Measurements from ENCODE around the gene JADE1. TPM values are rescaled to one million over a fixed set of nuclear protein-coding genes. Genes with fewer than 3 reads are reported as not detected.

JADE1 gene
- total and polyA plus RNA-seq, 9 of the 15 experiments (the other 6 are each of a cell fraction or from before 2014, with no cell fraction given): 8.3 to 37.9 (median 24.4) TPM

DNA sequence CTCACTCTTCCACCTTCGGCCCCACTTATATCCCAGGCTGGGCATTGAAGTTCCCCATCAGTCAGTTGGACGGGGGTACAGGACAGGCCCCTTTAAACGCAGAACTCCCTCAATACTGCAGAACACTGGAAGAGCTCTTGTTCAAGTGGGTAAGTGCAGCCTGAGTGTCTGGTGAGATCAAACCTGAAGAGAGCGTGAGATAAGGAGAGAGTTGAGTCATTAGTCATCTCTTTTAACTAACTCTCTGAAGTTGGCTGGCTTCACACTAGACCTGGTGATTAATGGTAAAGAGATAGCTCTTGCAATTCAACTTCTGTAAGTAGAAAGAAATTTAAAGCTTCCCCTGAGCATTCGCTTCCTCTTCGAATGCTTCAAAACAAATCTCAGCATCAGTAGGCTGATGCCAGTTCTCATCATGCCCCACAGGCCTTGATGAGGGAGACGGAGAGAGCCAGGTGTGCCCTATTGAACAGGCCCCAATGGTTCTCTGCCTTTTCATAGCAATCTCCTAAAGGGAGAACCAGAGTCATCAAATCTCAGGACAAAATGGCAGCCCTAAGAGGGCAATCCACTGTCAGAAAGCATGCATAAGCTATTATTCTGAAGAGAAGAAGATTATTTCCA, 41.0 kb upstream of the JADE1 start:
- peak; percentile 87 for ATAC-seq
- 8% methylated on average over 7 of the region's 7 CpGs for WGBS (ENCODE audit: insufficient coverage, low coverage, missing lambda C conversion rate)
- Histone ChIP-seq H3K4me1 (replicated peaks in 1 of 2; ENCODE audit: control insufficient read depth in 2 of 2, insufficient read depth in 2 of 2, low read length in 2 of 2) (peaks cover 0 to 7% of the 10 kb centered on the region in 2 experiments; a peak in 4 of 5 replicates), H3K4me3 (no peak overlapping the region), H2AFZ (ENCODE audit: low read depth, low read length) (no peak overlapping the region), H3K27me3 (ENCODE audit: control insufficient read depth in 2 of 2, insufficient read depth in 2 of 2, low read length in 2 of 2) (no peaks in the 10 kb centered on the region), H3K9ac (ENCODE audit: insufficient read depth in 1 of 2, low read depth in 2 of 2, low read length in 2 of 2) (no peak overlapping the region), H3K79me2 (ENCODE audit: control insufficient read depth, insufficient read depth, low read length) (no peaks in the 10 kb centered on the region), H3K4me2 (ENCODE audit: insufficient read depth, low read length) (peak overlapping the region; percentile 38; the same call in 1 of the 2 replicates), H3K27ac (ENCODE audit: extremely low read depth, low read depth, low read length) (no peak overlapping the region), H3K36me3 (ENCODE audit: control insufficient read depth, insufficient read depth, low read length) (no peaks in the 10 kb centered on the region), H4K20me1 (replicated peaks; ENCODE audit: control insufficient read depth, insufficient read depth, low read length) (no peaks in the 10 kb centered on the region; the same call in 1 of the 2 replicates), H3K9me1 (ENCODE audit: control insufficient read depth, insufficient read depth, low read length) (no peaks in the 10 kb centered on the region), H3K9me3 (replicated peaks; ENCODE audit: control insufficient read depth, insufficient read depth, low read depth, low read length) (no peaks in the 10 kb centered on the region)
- in situ Hi-C loops (cut with MboI): no loop called here
- intact Hi-C loops (cut with micrococcal nuclease): no loop called here
- ChIA-PET POLR2A (interaction anchor here (0.8 kb wide), 1 partner anchor 10 kb away, joined by 3 read pairs; no protein-coding TSS in a partner anchor), CTCF (ENCODE audit: low intra/inter-chr PET ratio) (no interaction called here)
- FAIRE-seq: peak; percentile 92
- peak in 3 of 4 experiments; percentile 20 to 63 (median 37) for DNase-seq (ENCODE audit: extremely low read depth in 1 of 4, low spot score in 3 of 4)
- BruUV-seq (replicated peaks): no TSS peak
- TF ChIP-seq, protein P1, sequence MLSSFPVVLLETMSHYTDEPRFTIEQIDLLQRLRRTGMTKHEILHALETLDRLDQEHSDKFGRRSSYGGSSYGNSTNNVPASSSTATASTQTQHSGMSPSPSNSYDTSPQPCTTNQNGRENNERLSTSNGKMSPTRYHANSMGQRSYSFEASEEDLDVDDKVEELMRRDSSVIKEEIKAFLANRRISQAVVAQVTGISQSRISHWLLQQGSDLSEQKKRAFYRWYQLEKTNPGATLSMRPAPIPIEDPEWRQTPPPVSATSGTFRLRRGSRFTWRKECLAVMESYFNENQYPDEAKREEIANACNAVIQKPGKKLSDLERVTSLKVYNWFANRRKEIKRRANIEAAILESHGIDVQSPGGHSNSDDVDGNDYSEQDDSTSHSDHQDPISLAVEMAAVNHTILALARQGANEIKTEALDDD (IDR thresholded peaks at IDR 0.05): peak; percentile 100
- TF ChIP-seq ZNF24 (IDR thresholded peaks at IDR 0.05) (no peak), ZNF589 (CRISPR knock-in tag; IDR thresholded peaks at IDR 0.05; ENCODE audit: low read depth) (no peak), DPF2 (IDR thresholded peaks at IDR 0.05) (0 out of 2 replicates have a peak, but pooled peaks have one; percentile 30), ZNF212 (CRISPR knock-in tag; IDR thresholded peaks at IDR 0.05) (no peak), ZFP36 (IDR thresholded peaks at IDR 0.05; ENCODE audit: low read depth, low read length, partially characterized antibody) (no peak), MEIS2 (IDR thresholded peaks at IDR 0.05; ENCODE audit: partially characterized antibody) (peak; percentile 82), ZFP30 (CRISPR knock-in tag; IDR thresholded peaks at IDR 0.05; ENCODE audit: borderline replicate concordance) (no peak), NCOA2 (IDR thresholded peaks at IDR 0.05; ENCODE audit: partially characterized antibody in 2 of 2) (no peak), HDAC2 (IDR thresholded peaks at IDR 0.05) (no peak), SMARCA4 (IDR thresholded peaks at IDR 0.05) (peak; percentile 64), FOXK2 (conservative IDR thresholded peaks at IDR 0.05 in 1 of 2, IDR thresholded peaks at IDR 0.05 in 1 of 2; ENCODE audit: low read depth in 2 of 2) (no peak), EHMT2 (IDR thresholded peaks at IDR 0.05) (peak; percentile 41; the same call in 1 of the 2 replicates)
- TF ChIP-seq, protein P2, sequence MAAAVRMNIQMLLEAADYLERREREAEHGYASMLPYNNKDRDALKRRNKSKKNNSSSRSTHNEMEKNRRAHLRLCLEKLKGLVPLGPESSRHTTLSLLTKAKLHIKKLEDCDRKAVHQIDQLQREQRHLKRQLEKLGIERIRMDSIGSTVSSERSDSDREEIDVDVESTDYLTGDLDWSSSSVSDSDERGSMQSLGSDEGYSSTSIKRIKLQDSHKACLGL (CRISPR knock-in tag; IDR thresholded peaks at IDR 0.05; ENCODE audit: borderline replicate concordance, poor library complexity, severe bottlenecking): no peak
- TF ChIP-seq, protein P3, sequence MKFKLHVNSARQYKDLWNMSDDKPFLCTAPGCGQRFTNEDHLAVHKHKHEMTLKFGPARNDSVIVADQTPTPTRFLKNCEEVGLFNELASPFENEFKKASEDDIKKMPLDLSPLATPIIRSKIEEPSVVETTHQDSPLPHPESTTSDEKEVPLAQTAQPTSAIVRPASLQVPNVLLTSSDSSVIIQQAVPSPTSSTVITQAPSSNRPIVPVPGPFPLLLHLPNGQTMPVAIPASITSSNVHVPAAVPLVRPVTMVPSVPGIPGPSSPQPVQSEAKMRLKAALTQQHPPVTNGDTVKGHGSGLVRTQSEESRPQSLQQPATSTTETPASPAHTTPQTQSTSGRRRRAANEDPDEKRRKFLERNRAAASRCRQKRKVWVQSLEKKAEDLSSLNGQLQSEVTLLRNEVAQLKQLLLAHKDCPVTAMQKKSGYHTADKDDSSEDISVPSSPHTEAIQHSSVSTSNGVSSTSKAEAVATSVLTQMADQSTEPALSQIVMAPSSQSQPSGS (CRISPR knock-in tag; IDR thresholded peaks at IDR 0.05): no peak
- TF ChIP-seq, protein P4, sequence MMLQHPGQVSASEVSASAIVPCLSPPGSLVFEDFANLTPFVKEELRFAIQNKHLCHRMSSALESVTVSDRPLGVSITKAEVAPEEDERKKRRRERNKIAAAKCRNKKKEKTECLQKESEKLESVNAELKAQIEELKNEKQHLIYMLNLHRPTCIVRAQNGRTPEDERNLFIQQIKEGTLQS (IDR thresholded peaks at IDR 0.05): peak; percentile 57
- TF ChIP-seq, protein P4 (CRISPR knock-in tag; conservative IDR thresholded peaks at IDR 0.05): no peak

Data from K562 (cell line).